ENCODE data around the gene CCR3.
A peak's percentile ranks its signal among the peaks of the same experiment; 100 is the strongest.
"Not testable (repeated sequence)": the region's sequence is repeated elsewhere in the genome, so short reads cannot be mapped to it uniquely, and the experiment has no call there.

The CCR3 gene

DNA sequence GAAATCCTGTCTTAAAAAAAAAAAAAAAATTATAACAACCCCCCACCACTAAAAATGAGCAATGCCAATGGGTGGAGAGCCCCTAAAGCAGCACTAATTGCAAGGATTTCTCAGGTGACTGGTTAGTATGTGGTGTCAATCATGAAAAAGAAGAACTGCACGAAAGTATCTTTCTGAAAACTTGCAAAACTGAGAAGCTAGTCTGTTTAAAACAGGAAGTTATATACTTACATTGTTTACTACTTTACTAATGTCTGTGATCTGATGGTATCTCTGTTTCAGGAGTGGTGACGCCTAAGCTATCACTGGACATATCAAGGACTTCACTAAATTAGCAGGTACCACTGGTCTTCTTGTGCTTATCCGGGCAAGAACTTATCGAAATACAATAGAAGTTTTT lies at the start of gene CCR3:
TSS of gene CCR3 (plus strand) at position 341 of the 400 bp plus-strand sequence. CDS start 22,699 bp downstream, outside the sequence.
- no peak for DNase-seq

DNA sequence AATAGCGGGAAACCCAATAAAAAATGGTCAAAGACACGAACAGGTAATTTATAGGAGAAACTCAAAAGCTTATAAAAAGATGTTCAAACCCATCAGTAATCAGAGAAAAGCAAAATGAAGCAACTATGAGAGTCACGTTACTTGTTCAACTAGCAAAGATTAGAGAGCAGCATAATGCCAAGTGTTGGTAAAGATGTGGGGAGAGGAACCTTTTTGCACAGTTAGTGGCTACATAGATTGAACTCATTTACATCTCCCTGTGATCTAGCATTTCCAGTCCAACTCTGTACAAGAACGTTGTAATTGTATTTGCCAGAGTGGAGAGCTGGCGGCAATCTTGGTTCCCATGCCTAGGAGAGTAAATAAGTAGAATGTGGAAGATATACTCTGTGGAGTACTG lies 49.3 kb upstream of the CCR3 start:
- no peak for DNase-seq

DNA sequence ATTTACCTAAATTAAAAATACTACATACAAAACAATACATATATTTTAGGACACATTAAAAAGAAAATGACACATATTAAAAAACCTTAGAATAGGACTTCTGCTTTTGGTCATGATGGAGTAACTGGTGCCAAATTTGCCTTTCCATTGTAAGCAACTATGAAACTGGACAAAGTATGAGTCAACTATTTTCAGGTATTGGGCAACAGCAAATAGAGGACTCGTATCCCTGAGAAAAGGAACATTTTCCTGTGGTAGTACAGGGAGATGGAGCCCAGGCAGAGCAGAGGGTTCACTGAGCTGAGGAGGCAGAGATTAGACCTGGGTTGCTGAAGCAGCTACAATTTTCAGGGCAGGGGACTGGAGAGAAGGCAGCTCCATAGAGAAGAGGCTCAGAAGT lies 48.8 kb upstream of the CCR3 start:
- no peak for DNase-seq

DNA sequence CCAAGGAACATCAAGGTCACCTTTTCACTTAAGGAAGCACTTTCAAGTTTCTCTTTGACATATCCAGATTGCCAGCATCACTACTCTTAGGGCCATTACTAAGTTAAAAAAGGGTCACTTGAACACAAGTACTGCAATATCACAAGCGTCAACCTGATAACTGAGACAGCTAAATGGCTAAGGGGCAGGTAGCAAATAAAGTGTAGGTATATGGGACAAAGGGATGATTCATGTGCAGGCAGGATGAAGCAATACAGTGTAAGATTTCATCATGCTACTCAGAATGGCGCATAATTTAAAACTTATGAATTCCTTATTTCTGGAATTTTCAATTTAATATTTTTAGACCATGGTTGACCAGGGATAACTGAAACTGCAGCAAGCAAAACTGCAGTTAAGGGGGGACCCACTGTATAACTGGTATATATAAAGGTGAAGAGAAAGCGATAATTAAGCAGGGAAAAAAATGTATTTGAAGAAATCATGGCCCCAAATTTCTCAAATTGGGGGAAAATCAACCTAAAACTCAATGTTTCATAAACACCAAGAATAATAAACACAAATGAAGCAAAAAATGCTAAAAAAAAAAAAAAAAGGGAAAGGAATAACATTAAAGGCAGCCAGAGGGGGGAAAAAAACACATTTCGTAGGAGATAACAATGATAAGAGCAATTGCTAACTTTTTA lies 47.2 kb upstream of the CCR3 start:
- no peak for DNase-seq

DNA sequence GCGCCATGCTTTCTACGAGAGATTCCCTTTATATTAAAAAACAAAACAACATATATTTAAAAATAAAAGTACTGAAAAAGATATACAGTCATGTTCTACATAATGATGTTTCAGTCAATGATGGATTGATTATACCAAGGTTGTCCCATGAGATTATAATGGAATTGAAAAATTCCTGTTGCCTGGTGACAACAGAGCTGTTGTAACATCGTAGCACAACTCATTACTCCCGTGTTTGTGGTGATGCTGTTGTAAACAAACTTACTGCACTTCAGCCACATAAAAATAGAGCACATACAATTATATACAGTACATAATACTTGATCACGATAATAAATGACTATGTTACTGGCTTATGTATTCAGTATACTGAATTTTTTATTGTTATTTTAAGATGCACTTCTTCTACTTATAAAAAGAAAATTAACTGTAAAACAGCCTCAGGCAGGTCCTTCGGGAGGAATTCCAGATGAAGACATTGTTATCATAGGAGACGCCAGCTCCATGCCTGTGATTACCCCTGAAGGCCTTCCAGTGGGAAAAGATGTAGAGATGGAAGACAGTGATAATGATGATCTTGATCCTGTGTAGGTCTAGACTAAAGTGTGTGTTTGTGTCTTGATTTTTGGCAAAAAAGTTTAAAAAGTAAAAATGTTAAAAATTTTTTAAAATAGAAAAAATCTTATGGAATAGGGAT lies 45.9 kb upstream of the CCR3 start:
- no peak for DNase-seq

DNA sequence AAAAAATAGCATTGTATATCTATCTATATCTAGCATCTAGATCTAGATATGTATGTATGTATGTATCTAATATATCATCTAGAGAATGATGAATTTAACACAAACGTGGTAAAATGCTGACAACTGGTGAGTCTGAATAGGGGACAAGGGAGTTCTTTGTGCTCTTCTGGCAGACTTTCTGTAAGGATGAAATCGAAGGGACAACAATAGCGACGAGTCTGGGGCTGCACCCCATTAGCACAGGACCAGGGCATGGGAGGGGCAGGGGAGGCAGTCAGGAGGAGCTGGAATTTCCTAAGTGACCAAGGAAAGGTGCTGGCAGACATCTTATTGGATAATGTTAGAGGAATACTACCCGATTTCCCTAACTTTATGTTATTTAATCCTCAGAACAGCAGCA lies 42.0 kb upstream of the CCR3 start:
- DNase-seq = no peak

DNA sequence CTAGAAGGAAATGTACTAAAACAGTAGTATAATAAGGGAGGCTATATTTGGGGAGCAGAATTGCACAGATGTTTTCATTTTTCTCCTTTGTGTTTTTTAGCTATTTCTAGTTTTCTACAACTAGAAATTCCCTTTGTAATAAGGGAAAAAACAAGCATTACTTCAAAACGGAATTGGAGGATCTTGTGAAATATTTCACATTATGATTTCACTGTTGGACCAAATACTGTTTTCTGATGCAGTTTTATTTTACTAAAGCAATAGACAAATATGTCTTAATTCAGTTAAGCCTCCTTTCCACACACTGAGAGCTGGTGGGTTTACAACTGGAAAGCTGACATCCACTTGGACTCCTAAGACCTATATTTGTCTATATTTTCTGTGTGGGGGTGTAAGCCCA lies 41.5 kb upstream of the CCR3 start:
- DNase-seq = no peak

DNA sequence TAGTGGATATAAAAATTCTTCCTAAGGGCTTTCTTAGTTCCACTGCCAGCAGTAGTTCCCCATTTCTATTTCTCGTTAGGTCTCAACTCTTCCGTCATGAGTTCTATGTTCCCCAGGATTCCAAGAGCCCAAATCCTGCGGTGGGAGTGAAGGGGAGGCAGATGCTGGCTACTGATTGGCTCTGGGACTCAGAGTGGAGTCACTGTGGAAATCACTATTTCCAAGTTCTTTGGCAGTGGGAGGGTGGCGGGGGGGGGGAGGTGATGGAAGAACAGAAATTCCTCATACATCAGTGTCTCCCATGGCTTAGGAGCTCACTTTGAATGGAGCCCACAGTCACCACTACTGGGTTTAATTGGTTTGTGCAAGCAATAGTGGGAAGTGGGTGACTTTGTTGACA lies 39.7 kb upstream of the CCR3 start:
- DNase-seq = no peak

DNA sequence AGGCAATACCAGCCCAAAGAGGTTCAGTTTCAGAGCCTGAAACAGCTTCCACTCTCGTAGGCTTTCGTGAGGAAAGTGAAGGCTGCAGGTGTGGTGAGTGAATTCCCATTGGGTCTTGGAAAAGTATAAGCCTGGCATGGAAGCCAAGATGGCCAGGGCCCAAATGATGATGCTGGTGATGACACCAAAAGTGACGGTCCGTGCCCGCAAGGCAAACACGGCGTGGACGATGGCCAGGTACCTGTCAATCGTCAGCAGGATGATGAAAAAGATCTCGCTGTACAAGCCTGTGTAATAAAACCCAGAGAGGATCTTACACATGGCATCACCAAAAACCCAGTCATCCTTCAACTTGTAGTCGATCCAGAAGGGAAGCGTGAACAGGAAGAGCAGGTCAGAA lies 38.6 kb upstream of the CCR3 start:
- no peak for DNase-seq

DNA sequence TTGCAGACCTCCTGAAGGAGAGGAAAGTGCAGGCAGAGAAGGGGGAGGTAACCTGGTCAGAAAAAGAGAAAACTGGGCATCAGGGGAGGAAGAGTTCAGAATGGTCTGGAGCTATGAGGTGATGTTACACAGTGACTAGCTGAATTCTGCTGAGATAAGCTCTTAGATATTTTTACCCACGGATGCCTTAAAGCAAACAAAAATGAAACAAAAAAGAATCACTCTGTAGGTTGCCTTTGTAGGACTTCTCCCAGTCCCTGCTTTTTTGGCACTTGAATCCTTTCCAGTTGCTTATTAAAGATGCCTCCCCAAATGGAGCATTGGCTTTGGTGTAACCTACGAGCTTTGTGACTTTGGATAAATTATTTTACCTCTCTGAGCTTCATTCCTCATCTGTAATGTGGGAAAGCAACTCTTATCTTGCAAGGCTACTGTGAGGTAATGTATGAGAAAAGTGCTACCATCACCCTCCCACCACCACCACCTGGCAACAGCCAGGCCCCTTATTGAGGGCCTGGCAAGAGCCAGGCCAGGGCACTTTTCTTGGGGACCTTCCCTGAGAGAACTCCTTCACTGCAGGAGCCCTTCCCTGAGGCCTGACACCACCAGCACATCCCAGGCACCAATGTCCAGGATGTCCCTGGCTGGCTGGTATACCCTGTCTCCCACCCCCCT lies 36.8 kb upstream of the CCR3 start:
- DNase-seq = no peak

DNA sequence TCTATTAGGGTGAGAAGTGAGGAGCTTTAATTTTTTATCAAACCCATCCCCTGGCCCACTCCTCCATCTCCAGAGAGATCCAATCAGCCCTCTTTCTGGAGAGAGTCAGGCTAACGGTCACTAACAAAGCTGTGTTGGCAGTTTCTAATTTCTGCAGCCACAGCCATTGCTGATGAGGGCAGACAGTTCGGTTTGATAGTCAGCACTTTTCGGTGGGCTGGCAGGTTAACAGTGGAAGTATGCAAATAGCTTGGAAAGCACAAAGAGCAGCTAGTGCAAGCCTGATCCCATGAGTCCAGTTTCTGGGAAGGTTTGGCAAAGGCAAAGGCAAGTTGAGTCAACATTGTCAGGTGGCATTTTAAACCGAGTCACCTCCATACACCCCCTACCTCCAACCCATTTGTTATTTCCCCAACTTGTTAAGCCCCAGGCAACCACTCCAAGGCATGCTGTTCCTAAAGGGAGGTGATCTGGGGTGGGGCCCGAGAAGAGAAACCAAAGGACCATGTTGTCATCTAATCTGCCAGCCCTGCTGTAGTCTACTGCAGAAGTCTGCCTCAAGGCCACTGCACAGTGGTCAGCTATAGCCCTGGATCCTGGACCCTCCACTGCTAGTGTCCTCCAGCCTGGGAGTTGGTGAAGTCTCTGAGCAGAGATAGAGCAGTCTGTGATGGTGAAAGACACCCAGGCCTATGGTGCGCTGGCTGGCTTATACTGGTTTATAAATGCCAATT lies 35.8 kb upstream of the CCR3 start:
- no peak for DNase-seq

DNA sequence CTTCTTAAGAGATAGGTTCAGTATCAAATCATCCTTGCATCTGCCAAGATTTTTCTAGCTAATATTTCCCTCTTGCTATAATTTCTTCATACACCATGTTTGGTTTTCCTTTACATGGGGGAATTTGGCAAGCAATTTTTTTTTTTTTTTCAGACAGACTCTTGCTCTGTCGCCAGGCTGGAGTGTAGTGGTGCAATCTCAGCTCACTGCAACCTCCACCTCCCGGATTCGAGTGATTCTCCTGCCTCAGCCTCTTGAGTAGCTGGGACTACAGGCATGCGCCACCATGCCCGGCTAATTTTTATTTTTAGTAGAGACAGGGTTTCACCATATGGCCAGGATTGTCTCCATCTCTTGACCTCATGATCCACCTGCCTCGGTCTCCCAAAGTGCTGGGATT lies 34.7 kb upstream of the CCR3 start:
- DNase-seq = not testable (repeated sequence)

DNA sequence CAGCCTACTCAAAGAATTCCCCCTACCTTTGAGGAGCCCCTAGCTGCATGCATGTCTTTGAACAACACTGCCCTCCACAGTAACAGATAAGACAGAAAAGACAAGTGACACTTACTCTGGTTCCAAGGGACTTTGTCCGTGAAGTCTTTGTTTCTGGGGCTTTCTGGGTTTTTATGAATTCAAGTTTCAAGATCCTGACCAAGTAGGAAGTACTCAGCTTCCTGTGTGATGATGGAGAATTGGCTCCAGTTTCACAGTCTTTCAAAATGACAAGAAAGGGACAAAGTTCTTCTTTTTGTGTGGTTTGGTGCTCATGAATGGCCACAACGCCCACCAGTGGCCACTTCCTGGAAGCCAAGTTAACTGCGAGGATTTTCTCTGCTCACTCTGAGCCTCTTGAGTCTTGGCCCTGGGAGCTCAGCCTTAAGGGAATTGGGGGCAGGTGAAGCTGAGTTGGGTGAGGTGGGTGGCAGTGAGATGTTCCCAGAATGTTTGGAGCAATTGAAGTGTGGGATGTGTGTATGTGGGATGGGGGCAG lies 34.0 kb upstream of the CCR3 start, which contains the start of gene CCR1:
TSS of gene CCR1 (minus strand) at position 147 of the 538 bp plus-strand sequence. CDS start 4,000 bp downstream, outside the sequence.
- DNase-seq = no peak

DNA sequence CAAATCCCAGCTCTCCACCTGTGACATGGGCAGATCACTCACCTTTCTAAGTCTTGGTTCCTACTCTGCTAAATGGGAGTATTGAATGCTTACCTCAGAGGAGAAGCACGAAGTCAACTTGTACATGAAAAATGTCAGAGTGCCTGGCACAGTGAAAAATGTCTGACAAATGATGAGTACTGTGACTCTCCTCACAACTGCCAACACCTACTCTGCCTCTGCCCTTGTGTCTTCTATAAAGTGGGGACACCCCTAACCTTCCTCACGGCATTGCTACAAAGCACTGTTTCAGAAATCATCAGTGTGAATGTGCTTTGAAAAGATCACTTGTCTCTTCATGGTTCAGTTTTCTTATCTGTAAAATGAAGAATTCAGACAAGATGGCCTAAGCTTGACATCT lies 33.2 kb upstream of the CCR3 start:
- no peak for DNase-seq

DNA sequence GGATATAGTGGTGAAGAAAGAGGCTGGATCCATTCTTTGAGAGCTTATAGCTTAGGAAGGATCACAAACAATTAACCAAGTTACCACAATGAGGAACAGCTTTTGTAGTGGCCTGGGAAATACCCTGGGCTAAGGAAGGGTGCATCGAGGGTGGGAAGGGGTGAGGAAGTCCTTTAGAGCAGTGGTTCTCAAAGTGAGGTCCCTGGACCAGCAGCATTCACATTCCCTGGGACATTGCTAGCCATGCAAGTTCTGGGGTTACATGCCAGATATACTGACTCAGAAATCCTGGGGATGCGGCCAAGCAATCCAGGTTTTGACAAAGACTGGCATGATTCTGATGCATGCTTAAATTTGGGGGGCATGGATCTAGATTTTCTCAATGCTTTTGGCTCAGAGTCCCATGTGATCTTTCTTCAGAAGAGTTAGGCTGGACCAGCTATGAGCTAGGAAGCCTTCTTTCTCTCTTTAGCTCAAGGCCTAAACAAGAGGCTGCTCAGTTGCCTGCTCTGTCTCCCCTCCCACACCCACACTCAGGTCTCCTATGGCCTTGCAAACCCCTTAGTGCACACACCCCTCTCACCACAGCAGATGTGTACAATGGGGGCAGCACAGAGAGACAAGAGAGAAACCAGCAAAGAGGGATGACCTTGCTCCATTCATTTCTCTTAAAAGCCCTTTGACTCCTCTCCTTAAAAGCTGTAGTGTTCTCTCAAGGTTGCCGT lies 32.4 kb upstream of the CCR3 start:
- DNase-seq = no peak

DNA sequence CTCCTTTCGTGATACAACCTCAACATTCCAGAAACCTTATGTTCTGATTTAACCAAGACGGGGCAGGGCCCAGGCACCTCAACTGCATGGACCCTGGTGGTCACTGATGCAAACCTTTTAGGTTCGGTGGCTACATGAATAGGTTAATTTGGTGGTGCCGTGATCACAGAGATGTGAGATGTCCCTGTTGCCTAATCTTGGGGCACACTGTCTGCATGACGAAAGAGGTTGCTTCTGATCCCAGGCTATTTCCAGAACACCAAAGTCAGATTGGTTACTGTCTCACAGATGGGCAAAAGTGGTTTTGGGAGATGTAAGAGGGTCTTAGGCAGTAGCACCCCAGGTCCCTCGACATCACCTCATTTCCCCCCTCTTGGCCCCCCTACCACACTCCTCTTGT lies 30.2 kb upstream of the CCR3 start:
- no peak for DNase-seq

DNA sequence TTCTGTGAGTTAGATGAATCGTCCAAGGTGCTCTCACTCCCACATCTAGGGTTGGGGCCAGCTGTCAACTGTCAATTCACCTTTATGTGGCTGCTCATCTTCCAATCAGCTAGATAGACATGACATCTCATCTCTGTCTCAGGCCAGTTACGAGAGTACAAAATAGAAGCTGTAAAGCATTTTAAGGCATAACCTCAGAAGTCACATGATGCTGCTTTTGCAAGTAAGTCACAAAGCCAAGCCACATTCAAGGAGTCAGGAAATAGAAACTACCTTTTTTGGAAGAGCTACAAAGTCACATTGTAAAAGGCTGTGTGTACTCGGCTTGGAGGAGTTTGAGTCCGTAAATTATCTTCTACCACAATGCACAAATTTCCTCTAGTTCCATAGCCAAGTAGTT lies 29.1 kb upstream of the CCR3 start:
- DNase-seq = no peak

DNA sequence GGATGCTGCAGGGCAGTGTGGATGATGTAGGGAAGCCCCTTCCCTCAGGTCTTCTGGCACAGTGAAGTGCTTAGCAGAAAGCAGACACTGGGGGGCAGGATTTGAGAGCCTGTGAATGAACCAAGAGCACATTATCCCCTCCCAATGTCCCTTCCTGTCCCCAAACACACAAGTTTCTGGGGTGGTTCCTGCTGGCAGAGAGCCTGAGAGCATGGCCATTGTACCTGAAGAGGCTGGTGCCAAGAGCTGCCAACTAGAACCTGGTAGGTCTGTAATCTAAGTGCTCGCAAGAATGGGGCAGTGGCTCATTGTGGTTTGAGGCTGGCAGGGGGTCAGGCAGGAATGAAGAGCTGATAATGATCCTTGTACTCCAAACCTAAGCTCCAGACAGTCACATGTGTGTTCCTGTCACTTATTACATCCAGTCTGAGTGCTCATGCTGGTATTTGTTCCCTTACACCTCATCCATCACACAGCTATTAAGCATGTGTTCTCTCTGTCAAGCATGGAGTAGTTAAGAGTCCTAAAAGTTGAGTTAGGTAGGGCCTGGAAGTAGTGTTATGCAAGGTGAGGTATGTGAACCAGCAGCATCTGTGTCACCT lies 27.4 kb upstream of the CCR3 start:
- DNase-seq = peak in 2 of 3 experiments; percentile 16 to 75

DNA sequence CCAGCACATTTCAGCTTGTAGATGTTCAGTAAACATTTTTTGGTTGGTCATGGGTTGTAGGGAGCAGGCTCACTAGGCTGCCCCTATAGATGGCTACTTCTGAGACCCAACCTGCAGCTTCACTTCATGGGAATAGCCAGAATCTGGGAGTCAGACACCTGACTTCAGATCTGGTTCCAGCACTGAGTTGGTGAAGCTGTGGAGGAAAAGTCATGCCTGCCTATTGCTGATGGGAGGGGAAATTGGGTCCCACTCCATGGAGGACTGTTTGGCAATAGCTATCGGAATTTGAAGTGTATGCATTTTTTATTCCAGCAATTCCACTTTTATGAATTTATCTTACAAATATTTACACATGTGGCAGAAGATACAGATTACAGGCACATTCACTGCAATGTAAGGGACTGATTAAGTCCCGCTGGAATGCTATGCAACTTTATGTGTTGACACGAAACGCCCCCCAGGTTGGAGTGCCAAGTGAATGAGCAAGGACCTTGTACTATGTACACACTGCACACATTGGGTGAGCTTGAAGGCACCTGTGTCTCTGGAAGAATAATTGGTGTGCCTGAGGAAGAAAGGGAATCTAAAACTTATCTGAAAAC lies 26.3 kb upstream of the CCR3 start:
- DNase-seq = no peak

DNA sequence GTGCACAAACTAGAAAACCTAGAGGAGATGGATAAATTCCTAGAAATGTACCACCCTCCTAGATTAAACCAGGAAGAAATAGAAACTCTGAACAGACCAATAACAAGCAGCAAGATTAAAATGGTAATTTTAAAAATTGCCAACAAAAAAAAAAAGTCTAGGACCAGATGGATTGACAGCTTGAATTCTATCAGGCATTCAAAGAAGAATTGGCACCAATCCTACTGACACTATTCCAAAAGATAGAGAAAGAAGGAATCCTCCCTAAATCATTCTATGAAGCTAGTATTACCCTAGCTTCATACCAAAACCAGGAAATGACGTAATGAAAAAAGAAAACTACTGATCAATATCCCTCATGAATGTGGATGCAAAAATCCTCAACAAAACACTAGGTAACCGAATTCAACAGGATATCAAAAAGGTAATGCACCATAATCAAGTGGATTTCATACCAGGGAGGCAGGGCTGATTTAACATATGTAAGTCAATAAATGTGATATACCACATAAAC lies 24.0 kb upstream of the CCR3 start:
- DNase-seq = no peak

DNA sequence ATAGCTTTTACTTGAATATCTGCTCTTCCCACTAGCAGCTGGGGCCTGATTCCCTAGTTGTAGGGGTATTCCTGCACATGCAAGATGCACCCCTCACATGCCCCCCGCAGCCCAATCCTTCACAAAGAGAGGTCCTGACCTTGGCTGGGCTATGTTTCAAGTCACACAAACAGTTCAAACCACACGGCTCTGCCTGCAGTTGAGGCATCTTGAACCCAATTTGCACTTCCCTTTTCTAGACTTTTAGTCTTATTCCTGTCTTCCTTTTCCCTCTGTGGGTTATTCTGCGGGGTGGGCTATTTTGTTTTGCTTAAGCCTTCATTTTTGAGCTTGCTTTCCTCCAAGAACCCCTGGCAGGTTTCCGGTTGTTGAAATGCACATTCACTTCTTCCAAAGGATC lies 20.9 kb upstream of the CCR3 start:
- DNase-seq = no peak
